Thymus (tissue), 11 donors: ENCODE measurements around the gene CARMIL1. TPM values are rescaled to one million over a fixed set of nuclear protein-coding genes. Genes with fewer than 3 reads are reported as not detected.

ENCODE experiments used
- DNase-seq, 9 donors: peaks; one replicate each; pipeline ENCODE4 v3.0.0-alpha.2; 2013; ENCODE audit warnings: low spot score in 9 of 9, low read depth in 6 of 9, missing footprints in 1 of 9
- H3K27ac ChIP-seq, 2 donors: one replicate each; pipeline ENCODE4 v1.5.1; 2013; ENCODE audit warnings: control low read depth in 1 of 2, low read depth in 1 of 2, low read length in 1 of 2, mild to moderate bottlenecking in 1 of 2, moderate library complexity in 1 of 2
- H3K27me3 ChIP-seq, 2 donors: one replicate each; pipeline ENCODE4 v1.5.1; 2013; ENCODE audit warnings: low read length in 1 of 2; ENCODE audit not compliant: control insufficient read depth in 2 of 2, insufficient read depth in 1 of 2
- H3K36me3 ChIP-seq, 2 donors: one replicate each; pipeline ENCODE4 v1.5.1; 2013; ENCODE audit warnings: low read length in 1 of 2, mild to moderate bottlenecking in 1 of 2, moderate library complexity in 1 of 2; ENCODE audit not compliant: control insufficient read depth in 2 of 2, insufficient read depth in 2 of 2
- H3K4me1 ChIP-seq, 2 donors: one replicate each; pipeline ENCODE4 v1.5.1; 2013; ENCODE audit warnings: low read length in 2 of 2; ENCODE audit not compliant: control insufficient read depth in 2 of 2, insufficient read depth in 2 of 2
- H3K4me3 ChIP-seq, 2 donors: one replicate each; pipeline ENCODE4 v1.5.1; 2013; ENCODE audit warnings: low read length in 2 of 2, control low read depth in 1 of 2, mild to moderate bottlenecking in 1 of 2
- H3K9me3 ChIP-seq, 2 donors: one replicate each; pipeline ENCODE4 v1.5.1; 2013; ENCODE audit warnings: low read length in 1 of 2, mild to moderate bottlenecking in 1 of 2; ENCODE audit not compliant: control insufficient read depth in 2 of 2, insufficient read depth in 1 of 2
- WGBS: extraction: QIAGEN DNeasy Blood & Tissue Kit; methylation state at CpG from one replicate; pipeline ENCODE4 v1.1.7; 2013; 5-methylcytosine and 5-hydroxymethylcytosine counted together
- polyA plus RNA-seq: library from polyadenylated mRNA; stranded (reverse); fragments of 200-250 nt; gene quantifications from one replicate; pipeline ENCODE4 v1.2.3, GENCODE V29; 2013
- total RNA-seq: library from RNA; stranded (reverse); fragments of 120-200 nt; gene quantifications from one replicate; pipeline ENCODE4 v1.2.4, GENCODE V29; 2013
- donor health status: healthy.

The CARMIL1 gene
- total and polyA plus RNA-seq, 2 donors = 17.4 to 29.9 TPM

DNA sequence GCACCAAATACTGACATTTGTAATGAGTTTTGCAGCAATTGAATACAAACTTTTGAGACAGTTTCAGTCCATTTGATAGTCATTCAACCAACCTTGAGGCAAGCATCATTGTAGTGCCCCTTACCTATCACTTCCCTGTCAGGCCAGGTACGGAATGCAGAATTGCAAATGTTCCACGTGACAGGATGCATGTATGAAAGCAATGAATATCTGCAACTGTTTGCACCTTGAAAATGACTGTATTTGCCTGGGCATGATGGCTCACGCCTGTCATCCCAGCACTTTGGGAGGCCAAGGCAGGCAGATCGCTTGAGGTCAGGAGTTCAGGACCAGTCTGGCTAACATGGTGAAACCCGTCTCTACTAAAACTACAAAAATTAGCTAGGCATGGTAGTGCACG is 226.8 kb downstream of the CARMIL1 start:
- Histone ChIP-seq H3K4me3 (no peak overlapping the region), H3K9me3 (no peaks in the 10 kb centered on the region), H3K27me3 (no peaks in the 10 kb centered on the region), H3K27ac (no peak overlapping the region), H3K36me3 (peaks cover 0 to 12% of the 10 kb centered on the region in 2 donors), H3K4me1 (no peaks in the 10 kb centered on the region)
- DNase-seq = no peak
- 96% methylated on average over 6 of the region's 6 CpGs for WGBS

DNA sequence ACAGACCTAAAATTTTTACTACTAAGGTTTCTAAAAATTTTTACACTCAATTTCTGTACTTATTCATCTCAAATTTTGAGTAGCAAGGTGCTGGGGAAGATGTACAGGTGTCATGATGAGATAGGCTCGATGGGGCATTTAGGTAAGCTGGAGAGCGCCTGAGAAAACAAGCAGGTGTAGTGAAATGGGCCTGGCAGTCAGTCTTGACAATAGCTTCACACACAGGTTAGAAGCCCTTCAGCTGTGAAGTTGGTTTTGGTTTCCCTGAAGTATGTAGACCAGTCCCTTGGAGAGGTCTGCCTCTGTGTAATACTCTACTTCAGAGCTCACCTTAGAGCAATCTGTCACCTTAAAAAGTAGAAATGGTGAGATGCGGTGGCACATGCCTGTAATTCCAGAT is 228.9 kb downstream of the CARMIL1 start:
- no peaks in the 10 kb centered on the region for H3K27me3 ChIP-seq
- H3K9me3 ChIP-seq = no peaks in the 10 kb centered on the region
- WGBS = over 99% methylated on average over 3 of the region's 3 CpGs
- no peak for DNase-seq
- H3K4me3 ChIP-seq = no peak overlapping the region
- H3K27ac ChIP-seq = no peak overlapping the region
- peaks cover 0 to 7% of the 10 kb centered on the region in 2 donors for H3K36me3 ChIP-seq
- no peaks in the 10 kb centered on the region for H3K4me1 ChIP-seq

DNA sequence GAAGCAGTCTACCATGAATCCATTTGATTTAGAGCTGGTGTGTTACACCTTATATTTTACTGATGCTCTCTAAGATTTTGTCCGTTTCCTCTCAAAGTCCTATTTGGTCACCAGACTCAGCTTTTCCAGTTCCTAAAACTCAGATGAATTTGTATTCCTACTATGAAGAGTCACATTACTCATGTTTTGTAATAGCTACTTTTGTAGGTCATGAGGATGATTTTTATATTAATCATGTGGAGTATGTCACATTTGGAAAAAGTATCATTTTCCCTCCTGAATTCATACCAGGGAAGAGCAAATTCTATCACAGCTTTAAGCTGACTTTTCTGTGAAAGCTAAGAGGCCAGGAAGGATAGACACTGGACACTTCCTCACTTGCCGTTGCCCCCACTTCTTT is 232.2 kb downstream of the CARMIL1 start:
- H3K36me3 ChIP-seq = peaks cover 4 to 16% of the 10 kb centered on the region in 2 donors
- WGBS = 98% methylated on average over 2 of the region's 2 CpGs
- no peaks in the 10 kb centered on the region for H3K4me1 ChIP-seq
- DNase-seq = no peak
- no peak overlapping the region for H3K4me3 ChIP-seq
- H3K27me3 ChIP-seq = no peaks in the 10 kb centered on the region
- no peaks in the 10 kb centered on the region for H3K9me3 ChIP-seq
- H3K27ac ChIP-seq = no peak overlapping the region

DNA sequence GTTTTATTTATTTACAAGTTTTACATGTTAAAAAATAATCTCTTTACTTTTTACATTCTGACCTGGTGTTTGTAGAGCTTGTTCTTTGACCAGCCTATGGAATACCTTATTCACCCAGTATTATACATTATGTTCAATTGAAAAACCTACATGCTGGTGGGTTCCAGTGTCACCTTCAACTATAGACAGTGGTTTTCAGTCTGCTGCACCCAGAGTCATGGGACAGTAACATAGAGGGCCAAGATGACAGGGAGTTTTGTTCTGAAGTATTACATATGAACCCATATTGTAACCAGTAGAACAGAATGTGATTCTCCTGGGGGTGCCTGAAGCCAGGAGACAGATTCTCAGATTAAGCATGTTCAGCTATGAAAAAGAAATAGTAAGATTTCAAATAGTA is 233.4 kb downstream of the CARMIL1 start:
- no peaks in the 10 kb centered on the region for H3K4me1 ChIP-seq
- H3K4me3 ChIP-seq = no peak overlapping the region
- H3K27me3 ChIP-seq = no peaks in the 10 kb centered on the region
- no peak for DNase-seq
- H3K9me3 ChIP-seq = no peaks in the 10 kb centered on the region
- peaks cover 4 to 23% of the 10 kb centered on the region in 2 donors for H3K36me3 ChIP-seq
- no peak overlapping the region for H3K27ac ChIP-seq

DNA sequence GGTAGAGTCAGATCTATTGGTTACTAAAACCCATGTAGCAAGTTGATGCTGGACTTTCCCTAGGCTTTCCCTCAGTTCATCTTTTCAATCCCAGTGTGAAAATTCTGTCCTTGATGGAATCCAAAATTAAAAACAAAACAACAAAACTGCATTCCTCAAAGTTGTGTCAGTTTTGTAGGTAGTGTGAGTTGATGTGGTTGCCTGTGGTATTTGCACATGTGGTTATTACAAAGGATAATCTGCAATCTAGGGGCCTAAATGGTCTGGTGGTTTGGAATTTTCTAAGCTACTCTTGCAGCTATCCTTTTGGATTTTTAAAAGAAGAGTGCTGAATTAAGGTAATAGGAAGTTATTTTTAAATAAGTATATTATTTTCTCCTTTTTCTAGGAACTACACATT is 240.7 kb downstream of the CARMIL1 start:
- Histone ChIP-seq H3K4me3 (no peak overlapping the region), H3K36me3 (peaks cover 8 to 46% of the 10 kb centered on the region in 2 donors)

DNA sequence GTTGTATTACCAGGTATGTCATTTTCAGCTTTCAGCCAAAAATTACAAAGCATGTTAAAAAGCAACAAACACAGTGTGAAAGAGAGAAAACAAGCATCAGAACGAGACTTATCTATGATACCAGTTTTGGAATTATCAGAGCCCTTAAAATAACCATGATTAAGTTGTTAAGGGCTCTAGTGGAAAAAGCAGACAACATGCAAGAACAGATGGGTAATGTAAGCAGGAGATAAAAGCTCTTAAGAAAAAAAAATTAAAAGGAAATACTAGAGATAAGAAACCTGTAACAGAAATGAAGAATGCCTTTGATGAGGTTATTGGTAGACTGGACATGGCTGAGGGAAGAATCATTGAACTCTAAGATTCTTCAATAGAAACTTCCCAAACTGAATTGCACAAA is 245.4 kb downstream of the CARMIL1 start:
- 91% methylated on average over 1 of the region's 1 CpG for WGBS
- DNase-seq = no peak
- Histone ChIP-seq H3K9me3 (no peaks in the 10 kb centered on the region), H3K4me1 (no peaks in the 10 kb centered on the region), H3K36me3 (peaks cover 4 to 17% of the 10 kb centered on the region in 2 donors), H3K27ac (no peak overlapping the region), H3K4me3 (no peak overlapping the region), H3K27me3 (no peaks in the 10 kb centered on the region)

More for the DNA sequence above, 240.7 kb downstream of the CARMIL1 start:
- H3K4me1 ChIP-seq = no peaks in the 10 kb centered on the region
- H3K27ac ChIP-seq = no peak overlapping the region
- no peaks in the 10 kb centered on the region for H3K27me3 ChIP-seq
- H3K9me3 ChIP-seq = no peaks in the 10 kb centered on the region
- no peak for DNase-seq

DNA sequence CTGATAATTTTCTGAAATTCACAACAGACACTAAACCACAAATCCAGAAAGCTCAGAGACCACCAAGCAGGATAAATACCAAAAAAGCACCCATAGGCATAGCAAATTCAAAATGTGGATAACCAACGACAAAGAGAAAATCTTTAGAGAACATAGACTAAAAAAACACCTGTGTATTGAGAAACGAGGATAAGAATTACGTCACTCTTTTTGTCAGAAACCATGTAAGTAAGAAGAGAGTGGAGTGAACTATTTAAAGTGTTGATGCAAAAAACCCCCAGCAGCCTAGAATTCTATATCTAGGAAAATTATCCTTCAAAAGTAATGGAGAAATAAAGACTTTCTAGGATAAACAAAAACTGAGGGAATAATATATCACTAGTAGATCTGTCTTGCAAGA is 245.9 kb downstream of the CARMIL1 start:
- Histone ChIP-seq H3K4me3 (no peak overlapping the region), H3K36me3 (peaks cover 4 to 19% of the 10 kb centered on the region in 2 donors), H3K27ac (no peak overlapping the region), H3K9me3 (no peaks in the 10 kb centered on the region), H3K4me1 (no peaks in the 10 kb centered on the region), H3K27me3 (no peaks in the 10 kb centered on the region)
- 94% methylated on average over 3 of the region's 3 CpGs for WGBS
- no peak for DNase-seq

DNA sequence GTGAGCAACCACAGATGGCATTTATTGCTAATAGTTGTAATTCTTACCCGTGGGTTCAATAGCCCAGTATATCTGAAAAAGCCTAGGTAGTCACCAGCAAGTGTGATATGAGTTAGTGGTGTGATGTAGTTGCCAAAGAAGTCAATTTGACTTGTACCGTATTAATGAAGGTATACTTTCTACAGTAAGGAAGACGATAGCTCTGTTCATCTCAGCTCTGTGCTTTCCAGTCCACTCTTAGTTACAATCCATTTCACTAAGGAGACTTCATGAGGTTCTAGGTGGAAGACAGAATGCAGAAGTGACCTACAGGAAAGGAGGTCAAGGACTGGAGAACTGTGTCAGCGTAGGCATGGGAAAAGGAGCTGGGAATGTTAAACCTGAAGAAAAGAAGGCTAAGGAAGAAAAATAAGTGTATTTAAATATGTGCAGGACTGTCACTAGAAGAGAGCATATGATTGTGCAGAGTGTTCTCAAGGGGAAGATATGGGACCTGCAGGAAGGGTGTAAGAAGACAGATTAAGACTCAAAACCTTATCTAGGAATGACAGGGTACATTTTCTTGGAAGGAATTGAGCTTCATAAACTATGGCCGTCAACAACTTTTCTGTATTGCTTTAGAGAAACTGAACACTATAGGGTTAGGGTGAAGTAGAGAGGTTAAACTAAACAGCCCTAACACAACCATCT is 255.9 kb downstream of the CARMIL1 start:
- H3K4me1 ChIP-seq = peaks cover 0 to 4% of the 10 kb centered on the region in 2 donors
- no peak overlapping the region for H3K4me3 ChIP-seq
- H3K9me3 ChIP-seq = no peaks in the 10 kb centered on the region
- 98% methylated on average over 5 of the region's 5 CpGs for WGBS
- no peaks in the 10 kb centered on the region for H3K27me3 ChIP-seq
- DNase-seq = no peak
- no peak overlapping the region for H3K27ac ChIP-seq
- peaks cover 7 to 16% of the 10 kb centered on the region in 2 donors for H3K36me3 ChIP-seq

DNA sequence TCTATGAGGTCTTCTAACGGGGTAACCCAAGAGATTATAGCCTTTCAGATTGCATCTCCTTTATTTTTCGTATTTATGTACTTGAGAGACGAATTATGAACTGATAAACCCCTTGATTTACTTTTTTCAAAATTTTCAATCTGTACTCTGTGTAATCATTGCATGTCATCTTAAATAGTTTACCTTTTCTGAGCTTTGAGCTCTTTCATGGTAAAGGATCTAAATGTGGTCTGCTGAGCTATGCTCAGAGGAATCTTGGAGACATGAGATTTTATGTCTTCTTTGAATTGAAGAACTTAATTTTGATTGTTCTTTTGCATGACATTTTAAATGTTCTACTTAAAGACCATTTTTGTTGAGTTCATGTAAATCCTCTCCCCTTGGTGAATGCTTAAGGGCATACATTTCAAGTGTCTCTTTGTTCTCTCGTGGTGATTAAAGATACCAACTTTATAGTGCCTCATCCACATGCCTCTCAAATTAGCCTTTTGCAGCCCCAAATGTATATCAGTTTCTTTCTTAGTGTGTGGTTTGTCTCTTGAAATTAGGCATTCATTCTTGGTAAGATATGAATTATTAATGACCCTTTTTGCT is 256.6 kb downstream of the CARMIL1 start:
- no peak for DNase-seq
- Histone ChIP-seq H3K9me3 (no peaks in the 10 kb centered on the region), H3K27me3 (no peaks in the 10 kb centered on the region), H3K36me3 (peaks cover 7 to 14% of the 10 kb centered on the region in 2 donors), H3K4me3 (no peak overlapping the region), H3K27ac (no peak overlapping the region), H3K4me1 (peaks cover 0 to 4% of the 10 kb centered on the region in 2 donors)
- 85% methylated on average over 4 of the region's 4 CpGs for WGBS
